Stimulated activated naive CD8-positive, alpha-beta T cell treated with anti-CD3 and anti-CD28 coated beads, Interleukin-15, Interleukin-2, amounts not matched to agents 100 U/mL and 50 U/mL, for 24 hours (primary cell): Measurements from ENCODE around the gene ABCB8.

Source experiments
- ATAC-seq: fragments of 150-1000 bp; cut with Tn5 transposase; one replicate; pipeline ENCODE4 v1.10.0; 2021
- DNase-seq: peaks from one replicate; pipeline ENCODE4 v3.0.0; 2021

Gene ABCB8

GRCh38 chr7:151057989-151058780 is 29.9 kb downstream of the ABCB8 start:
- ATAC-seq (peak; percentile 95), DNase-seq (peak; percentile 95)

DNA sequence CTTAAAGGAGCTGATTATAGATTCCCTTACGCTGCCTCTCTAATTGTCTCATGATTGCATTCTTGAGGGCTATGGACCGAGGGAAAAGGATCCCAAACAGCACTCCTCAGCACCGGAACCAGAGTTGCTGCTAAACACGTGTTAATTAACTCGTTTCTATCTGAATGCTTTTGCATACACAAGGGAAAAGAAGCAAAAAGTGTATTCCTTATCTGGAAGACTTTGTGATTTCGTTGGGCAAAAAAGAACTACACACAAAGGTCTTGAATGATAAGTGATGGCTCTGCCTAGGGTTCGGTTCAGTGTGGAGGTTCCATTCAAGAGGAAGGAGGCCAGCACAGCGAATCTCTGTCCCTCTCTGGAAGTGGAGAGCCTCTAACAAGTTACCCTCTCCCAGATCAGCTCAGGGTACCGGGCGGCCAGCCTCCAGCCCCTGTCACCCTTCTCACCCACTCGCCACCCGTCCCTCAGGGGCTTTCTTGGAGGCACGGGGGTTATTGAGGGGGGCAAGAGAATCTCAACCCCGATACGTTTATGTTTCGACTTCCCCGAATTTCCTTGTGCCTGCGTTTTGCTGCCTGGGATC is 30.6 kb downstream of the ABCB8 start:
- ATAC-seq = no peak
- DNase-seq = peak; percentile 40

GRCh38 chr7:151059367-151060112 is 31.3 kb downstream of the ABCB8 start, which contains the start of gene SLC4A2:
Gene SLC4A2, plus strand, starts transcription at chr7:151059589. Its CDS starts 2,399 bp downstream, at chr7:151061988.
- DNase-seq (peak; percentile 86), ATAC-seq (peak; percentile 14)

DNA sequence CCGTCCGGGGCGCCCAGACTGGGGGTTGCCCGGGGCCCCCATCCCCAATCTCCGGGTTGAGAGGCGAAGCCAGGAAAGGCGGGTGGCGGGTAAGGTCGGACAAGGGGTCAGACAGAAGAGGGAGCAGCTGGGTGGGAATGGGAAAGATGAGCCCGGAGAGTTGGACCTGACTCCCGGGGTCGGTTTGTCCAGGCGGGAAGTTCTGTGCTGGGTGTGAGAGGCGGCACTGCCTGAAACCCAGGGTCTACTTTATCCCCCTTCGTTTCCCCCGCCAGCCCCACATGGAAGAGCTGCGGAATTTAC is 31.8 kb downstream of the ABCB8 start:
- no peak for ATAC-seq
- DNase-seq = no peak

DNA sequence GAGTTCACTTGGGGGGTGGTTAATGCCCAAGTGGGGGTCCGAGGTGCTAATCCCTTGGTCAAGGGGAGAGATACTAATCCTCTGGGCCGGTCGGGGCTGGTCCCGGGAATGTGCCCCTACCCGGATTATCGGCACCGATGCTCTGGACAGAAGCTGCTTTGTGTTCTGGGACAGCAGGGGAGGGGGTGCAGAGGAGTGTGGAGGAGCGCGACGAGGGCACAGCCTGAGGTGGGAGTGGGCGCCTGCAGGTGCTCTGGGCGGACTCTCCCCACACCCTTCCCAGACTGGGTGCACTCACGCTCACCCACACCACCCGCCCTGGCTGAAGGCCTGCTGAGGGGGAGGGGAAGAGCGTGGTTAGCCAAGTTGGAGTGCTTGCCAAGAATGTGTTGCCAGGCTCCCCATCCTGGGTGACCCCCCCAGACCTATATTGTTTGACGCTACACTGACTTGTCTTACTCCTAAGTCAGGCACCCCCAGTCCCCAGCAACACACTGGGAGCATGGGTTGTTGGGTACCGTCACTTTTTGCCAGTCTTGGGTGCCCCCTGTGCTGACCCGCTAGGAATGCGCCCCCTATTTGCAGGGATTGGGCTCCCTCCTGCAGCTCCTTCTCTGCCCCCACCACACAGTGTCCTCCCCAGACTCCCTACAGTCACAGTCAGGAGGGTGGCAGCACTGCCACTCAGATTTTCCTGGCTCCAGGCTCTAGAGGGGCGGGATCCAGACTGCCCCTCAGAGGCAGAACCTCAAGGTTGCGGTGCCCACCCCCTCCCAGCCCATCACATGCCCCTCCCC is 32.4 kb downstream of the ABCB8 start:
- DNase-seq (peak; percentile 39), ATAC-seq (no peak)

GRCh38 chr7:151061213-151062110 is 33.2 kb downstream of the ABCB8 start:
- ATAC-seq = no peak

DNA sequence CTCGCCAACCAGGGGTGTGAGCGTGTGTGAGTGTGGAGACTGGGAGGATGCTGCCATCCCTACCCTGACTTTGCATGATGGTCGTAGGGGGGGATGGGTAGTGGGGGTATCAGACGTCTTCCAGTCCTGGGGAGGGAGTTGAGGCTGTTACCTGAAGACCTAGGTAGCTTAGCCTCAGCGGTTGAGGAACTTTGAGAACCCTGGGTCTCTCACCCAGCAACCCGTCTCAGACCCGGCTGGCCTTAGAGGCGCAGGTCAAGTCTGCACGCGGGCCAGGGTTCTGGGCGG is 33.8 kb downstream of the ABCB8 start:
- ATAC-seq = no peak
- DNase-seq = no peak

More at GRCh38 chr7:151061213-151062110, 33.2 kb downstream of the ABCB8 start:
- no peak for DNase-seq

DNA sequence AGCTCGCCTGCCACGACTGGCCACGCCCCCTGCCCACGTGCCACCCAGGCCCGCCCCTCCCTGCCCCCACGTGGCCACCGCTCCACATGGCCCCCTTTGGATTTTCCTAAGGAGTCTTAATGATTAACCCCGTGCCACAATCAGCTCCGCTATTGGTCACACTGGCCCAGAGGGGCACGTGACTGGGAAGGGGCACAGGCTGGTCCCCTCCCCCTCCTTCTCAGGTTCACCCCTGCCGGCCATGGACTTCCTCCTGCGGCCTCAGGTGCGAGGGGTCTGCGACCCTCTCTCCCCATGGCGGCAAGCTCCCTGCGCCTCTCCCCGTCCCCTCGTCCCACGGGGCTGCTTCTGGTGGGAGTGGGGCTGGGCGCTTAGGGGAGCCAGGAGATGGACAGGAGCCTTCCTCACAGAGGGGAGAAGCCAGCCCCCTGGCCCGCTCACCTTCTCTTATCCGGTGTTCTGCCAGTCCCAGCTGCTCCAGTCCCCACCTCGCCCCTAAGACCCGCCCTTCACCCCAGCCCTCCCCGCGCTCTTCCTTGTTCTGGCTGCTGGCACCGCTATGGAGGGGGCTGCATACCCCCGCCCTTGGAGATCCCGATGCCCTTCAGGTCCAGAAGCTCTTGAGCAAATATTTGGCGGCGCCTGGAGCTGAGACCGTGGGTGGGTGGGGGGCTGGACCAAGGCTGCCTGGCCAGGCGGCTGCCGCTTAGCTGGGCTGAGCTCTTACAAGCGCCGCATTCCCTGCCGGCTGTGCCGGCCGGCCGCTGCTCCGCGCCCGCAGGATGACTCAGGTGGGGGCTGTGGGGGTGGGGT is 34.4 kb downstream of the ABCB8 start:
- DNase-seq (no peak), ATAC-seq (no peak)

DNA sequence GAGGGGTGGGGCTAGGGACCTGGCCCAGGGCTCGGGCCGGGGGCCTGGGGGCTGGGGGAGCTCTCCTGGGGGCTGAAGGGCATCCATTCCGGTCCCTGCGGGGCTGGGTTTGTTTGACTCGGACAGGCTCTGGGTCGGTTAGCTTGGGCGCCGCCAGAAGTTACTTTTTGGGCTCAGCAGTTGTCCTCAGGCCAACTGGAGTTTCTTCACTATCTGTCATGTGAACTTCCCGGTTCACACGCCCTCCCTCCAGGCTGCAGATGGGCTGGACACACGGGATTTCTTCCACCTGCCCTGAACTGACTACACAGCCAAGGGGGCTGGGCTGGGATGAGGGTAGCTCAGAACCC is 34.9 kb downstream of the ABCB8 start:
- DNase-seq = no peak
- ATAC-seq = no peak

DNA sequence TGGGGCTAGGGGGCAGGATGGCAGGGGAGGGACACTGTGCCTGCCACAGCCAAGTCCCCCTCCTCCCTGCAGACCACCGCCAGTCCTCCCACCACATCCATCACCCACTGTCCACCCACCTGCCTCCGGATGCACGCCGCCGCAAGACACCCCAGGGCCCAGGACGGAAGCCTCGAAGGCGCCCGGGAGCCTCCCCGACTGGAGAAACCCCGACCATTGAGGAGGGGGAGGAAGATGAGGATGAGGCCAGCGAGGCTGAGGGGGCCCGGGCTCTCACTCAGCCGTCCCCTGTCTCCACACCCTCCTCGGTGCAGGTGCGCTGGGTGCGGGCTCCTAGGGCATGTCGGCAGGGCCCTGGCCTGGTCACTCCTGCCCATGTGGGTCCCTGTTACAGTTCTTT is 36.2 kb downstream of the ABCB8 start:
- DNase-seq (no peak), ATAC-seq (no peak)

GRCh38 chr7:151064993-151065392 is 36.7 kb downstream of the ABCB8 start:
- ATAC-seq (no peak), DNase-seq (no peak)

- no peak for DNase-seq
- ATAC-seq = no peak
Measured at GRCh38 chr7:151065516-151065915, 37.3 kb downstream of the ABCB8 start.

GRCh38 chr7:151066273-151066974 is 38.2 kb downstream of the ABCB8 start:
- ATAC-seq (no peak), DNase-seq (no peak)

GRCh38 chr7:151068069-151068773 is 40.0 kb downstream of the ABCB8 start:
- no peak for DNase-seq
- no peak for ATAC-seq

DNA sequence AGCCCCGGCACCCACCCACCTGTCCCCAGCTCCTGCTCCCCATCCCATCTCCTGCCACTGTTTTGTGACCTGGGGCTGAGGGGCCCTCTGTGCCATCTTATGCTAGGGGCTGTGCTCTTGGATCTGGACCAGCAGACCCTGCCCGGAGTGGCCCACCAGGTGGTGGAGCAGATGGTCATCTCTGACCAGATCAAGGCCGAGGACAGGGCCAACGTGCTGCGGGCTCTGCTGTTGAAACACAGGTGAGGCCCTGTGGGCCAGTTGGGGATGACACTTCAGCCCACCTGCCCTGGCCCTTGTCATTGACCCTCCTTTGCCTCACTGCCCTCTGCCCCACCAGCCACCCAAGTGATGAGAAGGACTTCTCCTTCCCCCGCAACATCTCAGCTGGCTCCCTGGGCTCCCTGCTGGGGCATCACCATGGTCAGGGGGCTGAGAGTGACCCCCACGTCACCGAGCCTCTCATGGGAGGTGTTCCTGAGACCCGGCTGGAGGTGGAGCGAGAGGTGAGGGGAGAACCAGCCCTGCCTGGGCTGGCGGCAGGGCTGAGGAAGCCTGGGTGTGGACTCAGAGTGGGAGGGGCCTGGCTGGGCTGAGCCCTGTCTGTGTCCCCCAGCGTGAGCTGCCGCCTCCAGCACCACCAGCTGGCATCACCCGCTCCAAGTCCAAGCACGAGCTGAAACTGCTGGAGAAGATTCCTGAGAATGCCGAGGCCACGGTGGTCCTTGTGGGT is 41.8 kb downstream of the ABCB8 start:
- DNase-seq = no peak
- no peak for ATAC-seq

DNA sequence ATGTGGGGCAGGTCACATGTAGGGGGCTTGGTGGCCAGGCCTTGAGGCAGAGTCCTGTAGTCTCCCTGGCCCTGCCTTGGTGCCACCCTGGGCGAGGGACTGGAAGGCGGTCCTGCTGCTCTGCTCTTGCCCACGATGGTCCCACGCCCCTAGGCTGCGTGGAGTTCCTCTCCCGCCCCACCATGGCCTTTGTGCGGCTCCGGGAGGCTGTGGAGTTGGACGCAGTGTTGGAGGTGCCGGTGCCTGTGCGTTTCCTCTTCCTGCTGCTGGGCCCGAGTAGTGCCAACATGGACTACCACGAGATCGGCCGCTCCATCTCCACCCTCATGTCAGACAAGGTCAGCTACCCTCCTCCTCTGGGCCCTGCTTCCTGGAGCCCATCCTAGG is 42.3 kb downstream of the ABCB8 start:
- ATAC-seq (no peak), DNase-seq (no peak)

DNA sequence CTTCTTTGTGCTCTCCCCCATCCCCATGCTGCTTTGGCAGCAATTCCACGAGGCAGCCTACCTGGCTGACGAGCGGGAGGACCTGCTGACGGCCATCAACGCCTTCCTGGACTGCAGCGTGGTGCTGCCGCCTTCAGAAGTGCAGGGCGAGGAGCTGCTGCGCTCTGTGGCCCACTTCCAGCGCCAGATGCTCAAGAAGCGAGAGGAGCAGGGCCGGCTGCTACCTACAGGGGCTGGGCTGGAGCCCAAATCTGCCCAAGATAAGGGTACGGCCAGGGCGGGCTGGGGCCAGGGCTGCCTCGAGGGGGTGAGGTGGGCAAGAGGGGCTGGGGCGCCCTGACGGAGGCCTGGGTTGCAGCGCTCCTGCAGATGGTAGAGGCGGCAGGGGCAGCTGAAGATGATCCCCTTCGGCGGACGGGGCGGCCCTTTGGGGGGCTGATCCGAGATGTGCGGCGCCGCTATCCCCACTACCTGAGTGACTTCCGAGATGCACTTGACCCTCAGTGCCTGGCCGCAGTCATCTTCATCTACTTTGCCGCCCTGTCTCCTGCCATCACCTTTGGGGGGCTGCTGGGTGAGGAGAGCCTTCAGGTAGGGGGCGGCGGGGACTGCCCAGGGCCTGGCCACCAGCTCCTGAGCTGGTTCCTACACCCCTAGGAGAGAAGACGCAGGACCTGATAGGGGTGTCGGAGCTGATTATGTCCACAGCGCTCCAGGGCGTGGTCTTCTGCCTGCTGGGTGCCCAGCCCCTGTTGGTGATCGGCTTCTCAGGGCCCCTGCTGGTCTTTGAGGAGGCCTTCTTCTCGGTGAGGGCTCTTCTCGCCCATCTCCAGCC is 43.0 kb downstream of the ABCB8 start:
- ATAC-seq (no peak), DNase-seq (no peak)

DNA sequence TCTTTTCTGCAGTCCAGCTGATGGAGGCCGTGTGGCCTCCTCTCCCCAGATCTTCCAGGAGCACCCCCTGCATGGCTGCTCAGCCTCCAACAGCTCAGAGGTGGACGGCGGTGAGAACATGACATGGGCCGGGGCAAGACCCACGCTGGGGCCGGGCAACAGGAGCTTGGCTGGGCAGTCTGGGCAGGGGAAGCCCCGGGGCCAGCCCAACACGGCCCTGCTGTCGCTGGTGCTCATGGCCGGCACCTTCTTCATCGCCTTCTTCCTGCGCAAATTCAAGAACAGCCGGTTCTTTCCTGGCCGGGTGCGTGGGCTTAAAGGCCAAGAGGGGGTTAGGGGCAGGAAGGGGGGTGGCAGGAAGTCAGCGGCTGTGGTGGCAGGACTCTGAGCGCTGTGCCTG is 45.7 kb downstream of the ABCB8 start:
- no peak for ATAC-seq
- DNase-seq = no peak
